Effector CD4-positive, alpha-beta T cell (primary cell): ENCODE measurements around the gene IQCN.

ENCODE experiments used
- DNase-seq: peaks from one replicate; pipeline ENCODE4 v3.0.0-alpha.2; 2020

Gene IQCN

DNA sequence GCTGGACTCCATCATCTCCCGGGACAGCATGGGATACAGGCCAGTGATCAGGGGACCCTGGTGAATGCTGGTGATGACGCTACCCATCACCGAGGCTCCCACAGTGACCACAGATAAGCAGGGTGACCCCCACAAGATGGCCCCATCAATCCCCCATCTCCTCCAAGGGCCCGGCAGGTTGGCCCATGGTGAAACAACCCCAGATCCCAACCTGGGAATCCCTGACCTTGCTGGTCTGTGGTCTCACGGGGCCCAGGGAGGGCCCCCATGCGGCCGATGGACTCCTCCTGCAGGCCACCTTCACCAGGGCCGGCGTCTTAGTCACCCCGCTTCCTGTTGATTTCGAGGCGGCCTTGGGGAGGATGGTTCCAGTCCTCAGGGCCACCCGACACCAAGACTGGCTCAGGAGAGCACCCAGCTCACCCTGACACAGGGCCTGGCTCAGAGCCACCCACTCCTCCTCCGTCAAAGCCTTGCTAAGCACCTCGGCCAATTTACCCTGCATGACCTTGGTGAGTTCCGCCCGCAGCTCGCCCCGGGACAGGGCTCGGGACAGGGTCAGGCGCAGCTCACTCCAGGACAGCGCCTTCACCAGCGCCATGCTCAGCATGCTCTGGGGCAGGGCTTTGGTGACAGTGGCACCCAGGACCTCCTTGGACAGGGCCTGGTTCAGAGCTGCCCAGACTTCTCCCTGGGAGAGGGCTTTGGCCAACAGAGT is 10.0 kb downstream of the IQCN start:
- no peak for DNase-seq

DNA sequence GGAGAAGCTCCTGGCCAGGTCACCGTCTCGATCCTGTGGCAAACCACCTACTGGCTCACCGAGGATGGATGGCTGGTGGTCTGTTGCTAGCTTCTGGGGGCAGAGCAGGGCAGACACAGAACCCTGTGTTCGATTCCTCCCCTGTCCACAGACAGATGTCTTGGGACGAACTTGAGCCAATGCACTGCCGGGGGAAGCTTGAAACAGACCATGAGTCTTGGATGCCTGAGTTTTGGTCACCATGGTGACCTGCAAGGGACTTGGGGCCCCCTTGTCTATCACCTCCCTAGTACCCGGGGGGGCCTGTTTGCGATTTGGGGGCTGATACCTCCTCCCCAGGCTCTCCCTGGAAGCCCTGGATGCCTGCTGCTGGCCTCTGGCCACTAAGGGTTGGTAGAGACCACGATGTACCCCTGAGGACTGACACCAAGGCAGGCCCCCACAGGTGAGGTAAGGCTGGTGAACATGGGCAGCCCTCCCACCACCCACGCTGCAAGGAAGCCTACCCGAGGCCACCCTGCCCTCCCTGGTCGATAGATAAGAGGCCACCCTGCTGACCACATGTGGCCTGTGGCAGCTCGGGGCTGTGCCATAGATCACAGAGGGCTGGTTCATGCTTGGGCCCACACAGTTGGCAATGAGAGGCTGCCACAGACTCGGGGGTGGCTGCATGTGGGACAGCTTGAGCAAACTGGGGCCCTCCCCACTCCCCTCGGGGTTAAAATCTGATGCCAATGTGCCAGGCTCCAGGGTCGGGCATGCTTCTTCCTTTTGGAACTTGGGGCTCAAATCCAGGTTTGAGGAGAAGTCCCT is 10.7 kb downstream of the IQCN start:
- no peak for DNase-seq

DNA sequence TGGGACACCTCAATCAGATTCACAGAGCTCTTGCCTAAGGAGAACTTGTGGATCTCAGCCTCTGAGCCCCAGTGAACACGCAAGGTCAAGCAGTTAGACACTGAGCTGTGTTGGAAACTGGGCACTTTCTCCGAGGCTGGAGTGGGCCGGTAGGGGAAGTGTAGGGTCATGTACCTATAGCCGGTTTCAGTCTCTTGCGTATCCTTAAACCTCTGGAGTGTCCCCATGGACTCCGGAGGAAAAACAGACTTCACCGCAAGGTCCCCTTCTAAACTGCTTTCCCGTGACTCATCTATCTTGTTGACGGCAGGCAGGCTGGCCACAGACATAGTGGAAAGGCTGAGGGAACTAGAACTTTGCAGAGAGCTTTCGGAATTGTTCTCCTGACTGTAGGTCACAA is 11.3 kb downstream of the IQCN start:
- DNase-seq = no peak

DNA sequence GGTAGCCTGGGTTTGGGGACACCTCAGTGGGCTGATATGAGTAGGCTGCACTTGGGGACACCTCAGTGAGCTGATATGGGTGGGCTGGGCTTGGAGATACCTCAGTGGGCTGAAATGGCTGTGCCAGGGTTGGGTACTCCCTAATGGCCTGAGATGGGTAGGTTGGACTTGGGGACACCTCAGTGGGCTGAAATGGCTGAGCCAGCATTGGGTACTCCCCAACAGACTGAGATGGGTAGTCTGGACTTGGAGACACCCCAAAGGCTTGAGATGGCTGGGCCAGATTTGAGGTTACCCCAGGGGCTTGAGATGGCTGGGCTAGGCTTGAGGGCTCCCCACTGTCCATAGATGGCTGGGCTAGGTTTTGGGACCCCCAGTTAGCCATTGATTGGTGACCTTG is 12.1 kb downstream of the IQCN start:
- no peak for DNase-seq

DNA sequence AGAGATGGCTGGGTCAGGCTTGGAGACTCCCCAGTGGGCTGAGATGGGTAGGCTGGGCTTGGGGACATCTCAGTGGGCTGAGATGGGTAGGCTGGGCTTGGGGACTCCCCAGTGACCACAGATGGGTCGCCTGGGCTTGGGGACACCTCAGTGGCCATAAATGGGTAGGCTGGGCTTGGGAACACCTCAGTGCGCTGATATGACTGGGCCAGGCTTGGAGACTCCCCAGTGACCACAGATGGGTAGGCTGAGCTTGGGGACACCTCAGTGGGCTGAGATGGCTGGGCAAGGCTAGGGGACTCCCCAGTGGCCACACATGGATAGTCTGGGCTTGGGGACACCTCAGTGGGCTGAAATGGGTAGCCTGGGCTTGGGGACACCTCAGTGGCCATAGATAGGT is 12.8 kb downstream of the IQCN start:
- no peak for DNase-seq

DNA sequence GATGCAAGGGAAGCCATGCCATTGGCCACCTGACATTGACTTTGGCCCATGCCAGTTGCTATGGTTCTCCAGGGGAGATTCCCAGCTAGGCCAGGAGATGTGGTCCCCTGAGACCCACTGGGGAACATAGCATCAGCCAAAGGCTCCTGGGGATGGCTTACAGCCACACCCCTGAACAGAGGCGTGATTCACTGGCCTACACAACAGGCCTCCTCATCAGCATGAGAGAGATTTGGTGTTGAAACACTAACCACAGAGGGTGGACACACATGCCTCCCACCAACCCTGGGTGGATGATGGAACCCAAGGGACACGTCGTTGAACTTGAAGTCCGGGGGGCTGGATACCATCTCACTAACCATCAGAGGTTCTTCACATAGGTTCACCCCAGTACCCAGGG is 14.4 kb downstream of the IQCN start:
- DNase-seq = no peak

DNA sequence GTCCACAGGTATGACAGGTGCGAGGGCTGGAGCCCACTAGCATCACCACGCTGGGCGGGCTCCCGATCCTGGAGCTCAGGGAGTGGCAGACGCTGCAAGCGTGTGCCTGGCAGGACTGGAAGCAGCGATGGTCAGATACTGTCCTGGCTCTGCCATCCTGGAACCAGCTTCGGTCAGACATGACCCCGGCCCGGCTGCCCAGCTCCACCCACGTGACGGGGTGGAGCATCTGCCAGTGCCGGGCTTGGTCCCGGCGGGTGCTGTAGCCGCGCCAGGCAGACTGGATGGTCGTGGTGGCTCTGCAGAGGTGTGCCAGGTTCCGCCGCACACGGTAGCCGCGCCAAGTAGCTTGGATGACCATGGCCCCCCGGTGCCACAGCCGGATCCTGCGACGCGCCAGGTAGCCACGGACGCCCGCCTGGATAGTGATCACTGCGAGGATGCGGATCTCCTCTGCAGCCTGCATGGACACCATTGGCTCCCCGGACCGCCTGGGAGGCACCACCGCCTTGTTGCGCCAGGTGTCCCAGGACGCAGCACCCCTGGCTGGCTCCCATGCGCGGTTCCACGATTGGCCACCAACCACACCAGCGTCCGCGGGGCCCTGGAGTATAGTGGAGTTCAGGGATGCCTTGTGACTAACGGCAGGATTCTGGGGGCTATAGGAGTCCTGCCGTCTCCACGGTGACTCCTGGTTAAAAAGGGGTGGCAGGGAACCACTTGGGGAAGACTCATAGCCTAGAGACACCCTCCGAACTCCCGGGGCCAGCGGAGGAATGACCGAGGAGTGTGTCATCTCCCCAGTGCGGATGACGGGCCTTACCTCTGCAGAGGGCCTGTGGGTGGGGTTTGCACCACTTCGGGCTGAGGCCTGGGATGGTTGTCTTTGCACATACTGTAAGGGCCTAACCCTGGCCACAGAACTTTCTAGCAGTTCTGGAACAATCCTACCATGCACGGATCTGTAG is 16.5 kb downstream of the IQCN start:
- no peak for DNase-seq

DNA sequence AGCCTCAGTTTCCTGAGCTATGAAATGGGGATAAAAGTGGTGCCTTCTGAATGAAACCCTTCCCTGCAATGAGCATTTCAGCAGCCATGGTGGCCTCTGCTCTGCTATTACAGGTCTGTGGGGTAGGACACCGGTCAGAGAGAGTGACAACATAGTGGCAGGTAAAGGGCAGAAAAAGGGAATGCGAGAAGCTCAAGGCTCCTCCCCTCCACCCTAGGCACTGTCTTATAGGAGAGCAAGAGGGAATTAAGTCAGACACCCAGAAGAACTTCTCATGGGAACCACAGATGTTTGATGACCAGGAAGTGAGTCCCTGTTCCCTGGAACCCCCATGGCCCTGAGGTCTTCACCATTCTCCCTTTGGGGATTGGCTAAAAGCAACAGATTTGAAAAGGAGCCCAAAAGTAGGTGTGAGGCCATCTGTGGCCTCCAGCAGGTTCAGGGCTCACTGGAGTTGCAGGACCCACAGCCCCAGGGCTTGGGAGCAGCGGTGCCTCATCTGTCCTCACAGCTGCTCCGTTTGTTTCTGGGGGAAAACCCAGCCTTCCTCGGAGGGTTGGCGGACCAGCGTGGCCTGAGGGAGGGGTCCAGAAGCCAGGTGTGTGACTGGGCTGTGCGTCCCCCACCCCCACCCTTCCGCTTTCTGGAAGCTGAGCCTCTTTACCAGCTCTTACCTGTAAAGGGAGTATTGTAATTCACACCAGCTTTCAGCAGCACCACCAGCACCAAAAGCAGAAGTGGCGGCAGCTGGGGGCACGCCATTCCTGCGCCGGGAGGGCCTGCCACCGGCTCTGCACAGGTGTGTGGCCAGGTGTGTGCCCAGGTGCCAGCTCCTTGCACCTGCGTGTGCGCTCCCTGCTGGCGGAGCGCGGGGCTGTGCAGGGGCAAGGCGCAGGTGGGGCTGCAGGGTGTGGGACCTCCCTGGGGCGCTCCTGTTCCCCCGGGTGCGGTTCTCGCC is 19.4 kb downstream of the IQCN start:
- no peak for DNase-seq

DNA sequence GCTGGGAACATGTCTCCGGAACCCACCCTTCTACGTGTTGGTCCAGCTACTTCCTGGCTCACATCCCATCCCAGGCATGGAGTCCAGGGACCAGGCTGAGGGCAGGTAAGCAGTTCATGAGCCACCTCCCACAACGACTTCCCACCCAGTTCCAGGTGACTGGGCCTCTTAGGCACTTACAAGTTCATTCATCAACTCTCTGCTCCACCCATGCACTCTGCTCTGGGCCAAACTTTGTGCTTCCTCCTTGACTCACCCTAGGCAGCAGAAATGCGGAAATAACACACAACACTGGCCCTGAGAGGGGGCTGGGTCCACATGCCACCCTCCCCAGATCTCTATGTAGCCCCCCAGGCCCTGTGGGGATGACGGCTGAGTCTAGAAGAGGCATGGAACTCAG is 20.5 kb downstream of the IQCN start:
- no peak for DNase-seq

DNA sequence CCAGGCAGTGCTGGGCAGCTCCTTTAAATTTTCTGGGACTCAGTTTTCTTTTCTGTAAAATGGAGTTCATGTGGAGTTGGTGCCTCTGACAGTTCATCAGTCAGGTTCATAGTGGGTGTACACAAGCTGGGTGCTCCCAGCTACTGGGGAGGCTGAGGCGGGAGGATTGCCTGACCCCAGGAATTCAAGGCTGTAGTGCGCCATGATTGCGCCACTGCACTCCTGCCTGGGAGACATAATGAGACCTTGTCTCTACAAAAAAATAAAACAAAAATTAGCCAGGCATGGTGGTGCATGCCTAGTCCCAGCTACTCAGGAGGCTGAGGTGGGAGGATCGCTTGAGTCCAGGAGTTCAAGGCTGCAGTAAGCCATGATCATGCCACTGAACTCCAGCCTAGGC is 21.1 kb downstream of the IQCN start:
- DNase-seq = no peak

DNA sequence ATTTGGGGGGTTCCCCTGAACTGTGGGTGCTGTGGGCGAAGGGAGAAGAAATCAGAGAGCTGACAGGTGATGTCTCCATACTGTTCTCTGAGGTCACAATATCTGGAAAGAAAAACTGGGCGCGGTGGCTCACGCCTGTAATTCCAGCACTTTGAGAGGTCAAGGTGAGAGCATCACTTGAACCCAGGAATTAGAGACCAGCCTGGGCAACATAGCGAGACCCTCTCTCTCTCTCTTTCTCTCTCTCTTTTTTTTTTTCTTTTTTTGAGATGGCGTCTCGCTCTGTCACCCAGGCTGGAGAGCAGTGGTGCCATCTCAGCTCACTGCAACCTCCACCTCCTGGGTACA is 21.9 kb downstream of the IQCN start:
- DNase-seq = no peak

DNA sequence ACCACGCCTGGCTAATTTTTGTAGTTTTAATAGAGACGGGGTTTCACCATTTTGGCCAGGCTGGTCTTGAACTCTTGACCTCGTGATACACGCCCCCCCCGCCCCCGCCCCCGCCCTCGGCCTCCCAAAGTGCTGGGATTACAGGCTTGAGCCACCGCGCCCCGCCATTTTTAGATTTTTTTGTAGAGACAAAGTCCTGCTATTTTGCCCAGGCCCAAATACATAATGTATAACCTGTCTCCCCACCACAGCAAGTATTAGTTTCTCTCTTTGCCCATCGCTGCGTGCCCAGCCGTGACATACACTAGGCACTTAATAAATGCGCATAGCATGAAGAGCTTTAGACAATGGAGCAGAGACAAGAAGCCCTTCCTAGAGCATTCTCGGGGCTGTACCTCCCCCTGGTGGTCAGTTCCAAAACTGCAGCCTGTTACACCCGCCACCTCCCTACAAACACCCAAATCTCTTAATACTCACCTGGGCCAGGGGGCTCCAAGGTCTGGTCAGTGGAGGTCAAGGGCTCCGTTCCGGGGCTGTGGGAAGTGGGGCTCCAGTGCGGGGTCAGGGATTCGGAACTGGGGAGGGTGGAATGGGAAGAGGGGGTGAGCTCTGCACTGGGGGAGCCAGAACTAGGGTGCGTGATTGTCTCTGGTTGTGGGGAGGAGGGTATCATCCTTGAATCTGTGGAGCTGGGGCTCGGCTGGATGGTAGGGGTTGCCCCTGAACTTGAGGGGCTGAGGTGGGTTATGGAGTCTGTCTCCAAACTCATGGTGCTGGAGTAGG is 22.5 kb downstream of the IQCN start:
- peak; percentile 75 for DNase-seq

DNA sequence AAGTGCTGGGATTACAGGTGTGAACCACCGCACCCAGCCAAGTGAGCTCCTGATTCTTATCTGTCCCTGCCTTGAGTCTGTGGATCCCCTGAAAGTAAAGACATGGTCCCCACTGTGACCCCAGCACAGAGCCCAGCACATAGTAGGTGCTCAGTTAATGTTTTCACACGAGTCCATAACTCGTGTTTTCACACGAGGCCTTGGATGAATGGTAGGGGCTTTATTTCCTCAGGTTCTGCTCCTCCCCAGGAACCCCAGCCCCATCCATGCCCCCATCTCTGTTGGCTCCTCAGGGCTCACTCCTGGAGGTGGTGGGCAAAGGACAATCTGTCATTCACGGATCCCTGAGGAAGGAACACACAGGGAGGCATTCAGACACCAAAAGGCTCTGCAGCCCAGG is 24.4 kb downstream of the IQCN start:
- DNase-seq = no peak

DNA sequence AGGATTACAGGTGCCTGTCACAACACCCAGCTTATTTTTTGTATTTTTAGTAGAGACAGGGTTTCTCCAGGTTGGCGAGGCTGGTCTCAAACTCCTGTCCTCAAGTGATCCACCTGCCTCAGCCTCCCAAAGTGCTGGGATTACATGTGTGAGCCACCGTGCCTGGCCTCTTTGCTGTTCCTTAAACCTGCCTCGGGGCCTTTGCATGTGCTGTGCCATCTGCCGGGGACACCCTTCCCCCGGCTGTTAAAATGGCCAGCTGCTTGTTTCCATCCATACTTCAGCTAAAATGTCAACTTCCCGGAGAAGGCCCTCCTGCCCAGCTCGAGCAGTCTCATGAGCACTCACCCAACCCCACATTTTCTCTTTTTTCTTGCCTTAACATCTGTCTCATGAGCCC is 29.0 kb downstream of the IQCN start:
- DNase-seq = no peak

DNA sequence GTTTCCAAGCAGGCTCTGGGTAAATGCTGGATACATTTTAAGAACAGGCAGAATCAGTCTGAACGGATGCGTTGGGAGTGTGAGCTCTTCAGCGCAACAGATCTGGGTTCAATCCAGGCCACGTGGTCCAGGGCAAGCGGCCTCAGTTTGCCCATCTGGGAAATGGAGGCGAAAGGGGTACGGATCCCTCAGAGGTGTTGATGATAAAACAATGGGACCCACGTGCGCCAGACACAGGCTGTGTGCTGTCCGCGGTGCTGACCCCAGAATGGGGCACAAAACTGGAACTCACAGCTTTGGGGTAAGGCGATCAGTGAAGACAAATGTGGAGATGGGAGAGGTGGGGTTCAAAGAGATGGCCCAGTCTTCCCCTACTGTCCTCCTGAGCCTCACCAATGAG is 34.9 kb downstream of the IQCN start:
- DNase-seq = no peak

DNA sequence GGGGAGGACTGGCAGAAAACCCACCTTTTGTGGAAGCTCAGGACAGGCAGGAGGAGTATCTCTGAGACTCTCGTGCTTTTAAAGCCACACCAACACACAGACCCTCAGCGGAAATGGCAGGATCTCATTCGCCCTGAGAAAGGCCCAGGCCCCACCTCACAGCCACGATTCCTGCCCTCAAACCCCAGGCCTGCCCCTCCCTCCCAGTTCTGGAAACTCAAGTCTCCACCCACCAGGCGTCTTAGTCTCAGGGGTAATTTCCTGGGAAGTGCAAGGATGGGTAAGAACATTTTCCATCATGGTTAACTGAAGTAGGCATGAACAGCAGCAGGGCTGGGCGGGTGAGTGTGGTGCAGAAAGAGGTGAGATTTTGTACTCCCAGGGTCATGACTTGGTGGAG is 40.1 kb downstream of the IQCN start:
- no peak for DNase-seq

DNA sequence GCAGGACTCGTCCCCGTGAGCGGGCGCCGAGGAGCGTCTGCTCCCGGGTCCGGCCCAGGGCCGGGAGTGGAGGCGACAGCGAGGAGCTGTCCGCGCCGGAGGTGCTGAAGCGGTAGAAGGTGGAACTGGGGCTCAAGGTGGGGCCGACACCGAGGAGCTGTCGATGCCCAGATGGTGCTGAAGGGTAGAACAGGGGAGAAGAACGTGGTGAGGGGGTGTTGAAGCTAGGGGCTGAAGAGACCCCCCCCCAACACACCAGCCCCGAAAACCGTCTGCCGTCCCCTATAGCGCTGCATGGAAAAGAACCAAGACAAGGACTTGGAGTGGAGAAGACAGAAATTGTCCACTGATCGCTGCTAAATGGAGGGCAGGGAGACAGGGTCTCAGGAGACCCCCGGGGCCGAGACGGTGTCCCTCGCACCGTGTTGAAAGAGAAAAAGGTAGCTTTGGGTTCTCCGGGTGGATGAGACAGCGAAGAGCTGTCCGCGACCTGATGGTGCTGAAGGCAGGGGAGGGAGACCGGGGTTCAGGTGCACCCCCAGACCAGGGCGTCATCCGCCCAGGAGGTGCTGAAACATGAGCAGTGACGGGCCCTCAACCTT is 40.9 kb downstream of the IQCN start:
- DNase-seq = peak; percentile 35

DNA sequence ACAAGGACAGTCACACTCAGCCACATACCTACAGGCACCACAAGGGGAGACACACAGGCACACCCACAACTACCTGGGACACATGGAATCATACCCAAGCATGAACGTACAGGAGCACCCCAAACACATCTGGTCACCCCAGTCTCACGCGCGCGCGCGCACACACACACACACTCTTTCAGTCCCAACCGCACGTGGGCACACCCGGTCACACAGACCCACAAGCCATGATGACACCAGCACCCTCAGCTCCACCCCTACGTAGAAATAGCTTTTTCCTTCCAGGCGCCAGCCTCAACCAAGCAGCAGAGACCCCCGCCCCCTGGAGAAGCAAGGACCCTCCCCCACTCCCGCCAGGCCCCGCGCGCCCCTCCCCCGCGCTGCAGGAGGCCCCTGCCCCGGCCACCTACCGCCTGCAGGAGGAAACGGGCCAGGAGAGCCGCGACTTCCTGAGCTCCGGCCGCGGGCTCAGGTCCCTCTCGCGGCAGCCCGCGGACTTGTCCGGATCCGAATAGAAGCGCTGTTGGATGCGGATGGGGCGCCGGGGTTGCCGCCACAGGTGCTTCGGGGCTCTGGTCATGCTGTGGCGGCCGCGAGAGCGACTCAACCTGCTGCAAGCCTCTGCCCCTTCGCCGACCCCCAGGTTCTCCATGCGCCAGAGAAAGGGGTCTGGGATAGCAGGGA is 41.6 kb downstream of the IQCN start:
- no peak for DNase-seq

DNA sequence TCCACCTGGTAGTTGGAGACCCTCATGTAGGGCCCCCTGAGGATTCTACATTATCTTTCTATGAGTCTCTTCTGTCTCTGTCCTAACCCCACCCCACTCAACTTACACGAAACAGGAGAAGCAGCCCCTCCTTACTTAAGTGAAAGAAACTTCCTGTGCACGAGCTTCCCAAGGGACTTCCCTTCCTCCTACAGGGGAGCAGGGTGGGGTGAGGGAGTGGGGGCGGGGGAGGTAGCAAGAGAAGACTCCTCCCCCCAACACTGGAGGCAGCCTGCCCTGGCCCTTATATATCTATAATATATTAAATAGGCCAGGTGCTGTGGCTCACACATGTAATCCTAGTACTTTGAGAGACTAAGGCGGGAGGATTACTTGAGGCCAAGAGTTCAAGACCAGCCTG is 42.5 kb downstream of the IQCN start:
- DNase-seq = no peak
